Sigmoid colon (tissue), 3 donors: ENCODE data around the gene HSD17B11.

Experiments
- POLR2A ChIP-seq, 2 donors: fragments of 450-650 bp; IDR thresholded peaks; one replicate each; pipeline ENCODE4 v1.6.1; 2016; ENCODE audit warnings: antibody characterized with exemption in 2 of 2, mild to moderate bottlenecking in 2 of 2, moderate library complexity in 2 of 2
- TF ChIP-seq, protein P1 (sequence below), 4 experiments: fragments of 450-650 bp in 3 of 4; fragments of 200-600 bp in 1 of 4; IDR thresholded peaks; one replicate each; pipeline ENCODE4 v1.5.1; 2016 to 2019; ENCODE audit warnings: antibody characterized with exemption in 4 of 4, mild to moderate bottlenecking in 3 of 4, moderate library complexity in 2 of 4

DNA sequence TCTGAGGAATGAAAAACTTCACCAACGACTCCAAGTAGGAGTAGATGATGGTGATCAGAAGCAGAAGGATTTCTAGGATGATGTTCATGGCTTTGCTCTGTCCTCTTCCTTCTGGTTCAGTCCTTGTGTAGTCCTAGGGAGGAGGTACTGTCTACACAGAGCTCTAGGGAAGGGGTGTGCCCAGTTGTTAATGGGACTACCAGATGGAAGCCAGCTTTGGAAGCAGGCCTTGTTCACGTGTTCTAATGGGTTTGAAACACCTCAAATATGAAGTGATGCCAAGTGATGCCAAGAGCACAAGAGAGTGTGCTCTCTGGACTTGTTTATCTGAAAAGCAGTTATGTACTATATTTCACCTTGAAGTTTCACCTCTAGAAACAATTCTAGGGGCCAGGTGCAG lies 68.2 kb downstream of the HSD17B11 start, which contains the start of gene HSD17B13:
- no peak for TF ChIP-seq POLR2A (IDR thresholded peaks at IDR 0.05)
- TF ChIP-seq, protein P1, sequence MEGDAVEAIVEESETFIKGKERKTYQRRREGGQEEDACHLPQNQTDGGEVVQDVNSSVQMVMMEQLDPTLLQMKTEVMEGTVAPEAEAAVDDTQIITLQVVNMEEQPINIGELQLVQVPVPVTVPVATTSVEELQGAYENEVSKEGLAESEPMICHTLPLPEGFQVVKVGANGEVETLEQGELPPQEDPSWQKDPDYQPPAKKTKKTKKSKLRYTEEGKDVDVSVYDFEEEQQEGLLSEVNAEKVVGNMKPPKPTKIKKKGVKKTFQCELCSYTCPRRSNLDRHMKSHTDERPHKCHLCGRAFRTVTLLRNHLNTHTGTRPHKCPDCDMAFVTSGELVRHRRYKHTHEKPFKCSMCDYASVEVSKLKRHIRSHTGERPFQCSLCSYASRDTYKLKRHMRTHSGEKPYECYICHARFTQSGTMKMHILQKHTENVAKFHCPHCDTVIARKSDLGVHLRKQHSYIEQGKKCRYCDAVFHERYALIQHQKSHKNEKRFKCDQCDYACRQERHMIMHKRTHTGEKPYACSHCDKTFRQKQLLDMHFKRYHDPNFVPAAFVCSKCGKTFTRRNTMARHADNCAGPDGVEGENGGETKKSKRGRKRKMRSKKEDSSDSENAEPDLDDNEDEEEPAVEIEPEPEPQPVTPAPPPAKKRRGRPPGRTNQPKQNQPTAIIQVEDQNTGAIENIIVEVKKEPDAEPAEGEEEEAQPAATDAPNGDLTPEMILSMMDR (IDR thresholded peaks at IDR 0.05), result no peak
